Osteoblast (primary cell): ENCODE data around the gene AGBL1. TPM values are rescaled to one million over a fixed set of nuclear protein-coding genes. Genes with fewer than 3 reads are reported as not detected.

Experiments
- DNase-seq: peaks from one replicate; pipeline ENCODE4 v3.0.0; 2011; ENCODE audit warnings: low spot score, mixed read lengths; ENCODE audit not compliant: insufficient read length; ENCODE audit errors: missing footprints
- H2AFZ ChIP-seq: 2 replicates; pipeline ENCODE4 v1.6.0; 2011; ENCODE audit warnings: mild to moderate bottlenecking, low read length
- H3K27ac ChIP-seq: 2 replicates; pipeline ENCODE4 v1.5.1; 2011; ENCODE audit warnings: mild to moderate bottlenecking, low read depth, low read length, moderate library complexity
- H3K27me3 ChIP-seq: 2 replicates; pipeline ENCODE4 v1.6.0; 2012; ENCODE audit warnings: mild to moderate bottlenecking, control low read depth, inconsistent platforms, low read length, moderate library complexity; ENCODE audit not compliant: insufficient read depth
- H3K36me3 ChIP-seq: 2 replicates; pipeline ENCODE4 v1.5.1; 2011; ENCODE audit warnings: mild to moderate bottlenecking, low read length, control low read depth, moderate library complexity; ENCODE audit not compliant: insufficient read depth
- H3K4me1 ChIP-seq: 2 replicates; pipeline ENCODE4 v1.5.1; 2011; ENCODE audit warnings: mild to moderate bottlenecking, low read length, control low read depth, moderate library complexity; ENCODE audit not compliant: insufficient read depth
- H3K4me2 ChIP-seq: 2 replicates; pipeline ENCODE4 v1.6.0; 2011; ENCODE audit warnings: mild to moderate bottlenecking, low read length; ENCODE audit not compliant: insufficient read depth
- H3K4me3 ChIP-seq: fragments of 200-600 bp; sonication (generic); 3 replicates; pipeline ENCODE4 v1.5.1; 2012; ENCODE audit warnings: mild to moderate bottlenecking, low read length, inconsistent platforms; ENCODE audit not compliant: insufficient read depth
- H3K79me2 ChIP-seq: 2 replicates; pipeline ENCODE4 v1.6.0; 2012; ENCODE audit warnings: mild to moderate bottlenecking, low read length, control low read depth, inconsistent platforms; ENCODE audit not compliant: insufficient read depth
- H3K9me3 ChIP-seq: 2 replicates; pipeline ENCODE4 v1.5.1; 2011; ENCODE audit warnings: low read depth, low read length, control low read depth
- H4K20me1 ChIP-seq: 2 replicates; pipeline ENCODE4 v1.6.0; 2012; ENCODE audit warnings: mild to moderate bottlenecking, low read length, control low read depth; ENCODE audit not compliant: insufficient read depth
- total RNA-seq: library from RNA; depleted of rRNA; stranded (reverse); fragments of >200 nt; gene quantifications from 2 replicates; pipeline ENCODE4 v1.2.3, GENCODE V29; 2012
- TF ChIP-seq, protein P1 (sequence below): IDR thresholded peaks from 2 replicates; pipeline ENCODE4 v1.5.1; 2011; ENCODE audit warnings: mild to moderate bottlenecking, low read depth, low read length, moderate library complexity; ENCODE audit errors: extremely low read depth

AGBL1 gene
- total RNA-seq, 1 donor: not detected

DNA sequence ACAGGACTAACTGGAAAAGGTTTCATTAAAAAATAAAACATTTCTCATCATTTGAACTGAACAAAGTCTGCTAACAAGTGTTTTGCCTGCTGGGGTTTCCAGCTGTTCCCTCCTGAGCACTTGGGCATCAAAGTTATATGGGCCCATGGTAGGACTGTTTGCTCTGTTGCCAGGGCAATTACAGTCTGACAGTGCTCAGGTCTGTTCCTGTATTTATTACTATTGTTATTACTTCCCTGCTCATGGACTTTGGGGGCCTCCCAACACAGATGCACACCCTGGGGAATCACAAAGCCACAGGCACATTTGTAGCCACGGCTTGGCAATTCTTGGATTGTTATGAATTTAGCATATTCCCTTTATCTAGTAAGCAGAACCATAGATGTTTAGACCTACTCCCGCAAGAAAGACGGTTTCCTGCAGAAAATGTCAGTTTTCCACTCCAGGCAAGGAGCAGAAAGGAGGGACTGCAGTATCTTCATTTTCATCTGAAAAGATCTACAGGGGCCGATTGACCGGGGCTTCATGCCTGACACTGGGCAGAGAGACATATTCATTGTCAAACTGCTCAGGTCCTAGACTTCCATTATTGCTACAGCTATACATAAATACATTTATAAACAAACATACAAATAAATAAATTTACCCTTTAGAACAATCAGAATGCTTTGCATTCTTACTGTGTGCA is 580.2 kb downstream of the AGBL1 start:
- H3K4me2 ChIP-seq: no peak overlapping the region
- H3K79me2 ChIP-seq: no peaks in the 10 kb centered on the region
- H3K36me3 ChIP-seq: no peaks in the 10 kb centered on the region
- H3K9me3 ChIP-seq: peaks cover 2% of the 10 kb centered on the region
- no peak overlapping the region for H2AFZ ChIP-seq
- no peak overlapping the region for H3K27ac ChIP-seq
- H3K4me1 ChIP-seq: no peaks in the 10 kb centered on the region
- H3K4me3 ChIP-seq: no peak overlapping the region
- no peaks in the 10 kb centered on the region for H3K27me3 ChIP-seq
- no peaks in the 10 kb centered on the region for H4K20me1 ChIP-seq
- DNase-seq: no peak
- TF ChIP-seq, protein P1, sequence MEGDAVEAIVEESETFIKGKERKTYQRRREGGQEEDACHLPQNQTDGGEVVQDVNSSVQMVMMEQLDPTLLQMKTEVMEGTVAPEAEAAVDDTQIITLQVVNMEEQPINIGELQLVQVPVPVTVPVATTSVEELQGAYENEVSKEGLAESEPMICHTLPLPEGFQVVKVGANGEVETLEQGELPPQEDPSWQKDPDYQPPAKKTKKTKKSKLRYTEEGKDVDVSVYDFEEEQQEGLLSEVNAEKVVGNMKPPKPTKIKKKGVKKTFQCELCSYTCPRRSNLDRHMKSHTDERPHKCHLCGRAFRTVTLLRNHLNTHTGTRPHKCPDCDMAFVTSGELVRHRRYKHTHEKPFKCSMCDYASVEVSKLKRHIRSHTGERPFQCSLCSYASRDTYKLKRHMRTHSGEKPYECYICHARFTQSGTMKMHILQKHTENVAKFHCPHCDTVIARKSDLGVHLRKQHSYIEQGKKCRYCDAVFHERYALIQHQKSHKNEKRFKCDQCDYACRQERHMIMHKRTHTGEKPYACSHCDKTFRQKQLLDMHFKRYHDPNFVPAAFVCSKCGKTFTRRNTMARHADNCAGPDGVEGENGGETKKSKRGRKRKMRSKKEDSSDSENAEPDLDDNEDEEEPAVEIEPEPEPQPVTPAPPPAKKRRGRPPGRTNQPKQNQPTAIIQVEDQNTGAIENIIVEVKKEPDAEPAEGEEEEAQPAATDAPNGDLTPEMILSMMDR: no peak

DNA sequence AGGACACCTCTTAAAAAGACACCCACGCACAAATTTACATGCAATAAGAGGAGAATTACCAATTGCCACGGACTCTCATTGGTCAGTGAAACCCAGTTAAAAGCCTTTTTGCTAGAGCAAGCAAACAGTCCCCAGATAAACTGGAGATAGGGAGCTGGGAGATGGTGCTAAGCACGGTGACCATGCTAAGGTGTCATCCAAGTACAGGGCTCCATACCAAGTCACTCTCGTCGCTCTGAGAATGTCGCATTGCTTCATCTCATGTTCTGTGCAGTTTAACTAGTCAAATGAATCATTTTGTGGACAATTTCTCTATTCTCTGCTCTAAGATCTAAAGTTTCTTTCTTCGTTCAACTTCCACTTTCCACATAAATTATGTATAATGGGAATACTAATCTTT is 581.9 kb downstream of the AGBL1 start:
- TF ChIP-seq, protein P1: no peak
- Histone ChIP-seq H4K20me1 (no peaks in the 10 kb centered on the region), H2AFZ (no peak overlapping the region), H3K27me3 (no peaks in the 10 kb centered on the region), H3K4me1 (no peaks in the 10 kb centered on the region), H3K79me2 (no peaks in the 10 kb centered on the region), H3K36me3 (no peaks in the 10 kb centered on the region), H3K4me2 (no peak overlapping the region), H3K9me3 (peaks cover 2% of the 10 kb centered on the region), H3K27ac (no peak overlapping the region), H3K4me3 (no peak overlapping the region)
- DNase-seq: no peak

DNA sequence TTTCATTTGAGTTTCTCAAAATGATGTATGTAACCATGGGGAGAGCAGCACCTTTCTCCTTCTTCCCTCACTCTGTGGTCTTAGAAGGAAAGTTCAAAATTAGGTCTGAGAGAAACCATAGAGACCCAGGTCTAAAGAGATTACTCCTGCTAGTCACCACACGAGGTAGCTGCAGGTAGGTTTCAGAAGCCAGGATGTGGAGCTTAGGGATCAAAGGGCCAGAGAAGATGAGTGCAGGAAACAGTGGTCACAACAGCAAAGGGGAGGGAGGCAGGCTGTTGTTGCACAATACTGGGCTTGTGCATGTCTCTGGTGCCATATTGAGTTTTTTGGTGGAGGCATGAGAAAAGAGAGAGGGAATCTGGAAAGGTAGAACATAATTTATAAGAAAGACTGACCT is 583.6 kb downstream of the AGBL1 start:
- Histone ChIP-seq H4K20me1 (no peaks in the 10 kb centered on the region), H3K4me1 (no peaks in the 10 kb centered on the region), H2AFZ (no peak overlapping the region), H3K36me3 (no peaks in the 10 kb centered on the region), H3K27me3 (no peaks in the 10 kb centered on the region), H3K4me3 (no peak overlapping the region), H3K79me2 (no peaks in the 10 kb centered on the region), H3K9me3 (peaks cover 2% of the 10 kb centered on the region), H3K4me2 (no peak overlapping the region), H3K27ac (no peak overlapping the region)
- DNase-seq: no peak
- TF ChIP-seq, protein P1: no peak

- DNase-seq: no peak
- peaks cover 2% of the 10 kb centered on the region for H3K9me3 ChIP-seq
- no peaks in the 10 kb centered on the region for H3K4me1 ChIP-seq
- H4K20me1 ChIP-seq: no peaks in the 10 kb centered on the region
- TF ChIP-seq, protein P1: no peak
- no peak overlapping the region for H2AFZ ChIP-seq
- H3K4me2 ChIP-seq: no peak overlapping the region
- no peak overlapping the region for H3K4me3 ChIP-seq
- no peaks in the 10 kb centered on the region for H3K27me3 ChIP-seq
- H3K27ac ChIP-seq: no peak overlapping the region
- H3K79me2 ChIP-seq: no peaks in the 10 kb centered on the region
- H3K36me3 ChIP-seq: no peaks in the 10 kb centered on the region
Measured at GRCh38 chr15:86663979-86664378, 584.3 kb downstream of the AGBL1 start.
